ENCODE measurements around the gene INPP5A. TPM values are rescaled to one million over a fixed set of nuclear protein-coding genes. Genes with fewer than 3 reads are reported as not detected.

The INPP5A gene
- total and polyA plus RNA-seq, 10 of the 15 experiments (the other 5 are each of a cell fraction or from before 2014, with no cell fraction given): 0.52 to 15.0 (median 6.3) TPM

DNA sequence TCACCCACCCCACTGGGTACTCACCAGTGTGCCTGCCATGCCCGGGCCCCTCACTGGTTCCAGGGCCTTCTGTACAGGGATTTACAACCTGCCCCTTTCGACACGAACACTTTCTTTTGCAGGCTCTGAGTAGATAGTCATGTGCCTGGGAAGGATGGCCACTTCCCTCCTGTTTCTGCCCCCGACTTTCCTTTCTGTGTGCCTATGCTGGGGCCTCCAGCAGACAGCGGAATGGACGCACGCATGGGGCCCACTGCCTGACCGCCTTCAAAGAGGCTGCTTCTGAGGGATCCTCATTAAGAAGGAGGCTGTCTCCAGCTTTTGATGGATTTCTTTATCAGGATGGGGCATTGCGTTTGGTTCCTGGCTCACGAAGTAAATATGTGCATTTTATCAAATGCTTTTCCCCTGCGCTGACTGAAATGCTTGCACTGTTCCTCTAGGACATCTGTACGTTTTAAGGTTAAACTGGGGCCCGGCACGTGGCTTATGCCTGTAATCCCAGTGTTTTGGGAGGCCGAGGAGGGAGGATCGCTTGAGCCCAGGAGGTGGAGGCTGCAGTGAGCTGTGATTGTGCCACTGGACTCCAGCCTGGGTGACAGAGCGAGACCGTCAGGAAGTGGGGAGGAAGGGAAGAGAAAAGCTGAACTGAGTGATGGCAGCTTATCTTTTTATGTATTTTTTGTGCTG, 277.7 kb downstream of the INPP5A start:
- H3K9me3 ChIP-seq (replicated peaks; ENCODE audit: control insufficient read depth, insufficient read depth, low read length): no peaks in the 10 kb centered on the region; the same call in 2 of the 3 replicates
- no peak overlapping the region for H3K9ac ChIP-seq (ENCODE audit: control insufficient read depth, insufficient read depth, low read length)
- H3K4me2 ChIP-seq (ENCODE audit: control insufficient read depth, insufficient read depth): no peak overlapping the region
- no peak overlapping the region for H2AFZ ChIP-seq (ENCODE audit: control insufficient read depth, low read depth, low read length)
- WGBS (ENCODE audit: insufficient coverage, insufficient replicate concordance, low lambda C conversion rate, missing lambda C conversion rate): 38% methylated on average over 18 of the region's 18 CpGs
- in situ Hi-C loops (cut with MboI): no loop called here
- POLR2A ChIA-PET: no interaction called here
- no peaks in the 10 kb centered on the region for H3K4me1 ChIP-seq (ENCODE audit: control insufficient read depth, insufficient read depth, low read length)
- no peaks in the 10 kb centered on the region for H3K36me3 ChIP-seq (ENCODE audit: control insufficient read depth in 2 of 2, insufficient read depth in 2 of 2, low read length in 1 of 2)
- SMC1A ChIA-PET (ENCODE audit: uncharacterized antibody, unreplicated experiment): no interaction called here
- ATAC-seq (no peak), DNase-seq (ENCODE audit: low read depth, low spot score) (no peak), FAIRE-seq (no peak)
- H4K20me1 ChIP-seq (ENCODE audit: control insufficient read depth, insufficient read depth): no peaks in the 10 kb centered on the region
- TF ChIP-seq E2F4 (IDR thresholded peaks at IDR 0.05; ENCODE audit: low read depth, low read length) (no peak), RELA (IDR thresholded peaks at IDR 0.05; ENCODE audit: borderline replicate concordance, partially characterized antibody) (no peak), NR2C2 (IDR thresholded peaks at IDR 0.05; ENCODE audit: borderline replicate concordance, control insufficient read depth, insufficient read length, low read depth) (no peak), PML (IDR thresholded peaks at IDR 0.05; ENCODE audit: low read length) (no peak), FOS (IDR thresholded peaks at IDR 0.05; ENCODE audit: borderline replicate concordance, extremely low read depth, insufficient read length) (no peak), JUND (IDR thresholded peaks at IDR 0.05; ENCODE audit: low read depth, low read length) (no peak), BCLAF1 (IDR thresholded peaks at IDR 0.05) (no peak), CBX5 (IDR thresholded peaks at IDR 0.05; ENCODE audit: low read depth) (no peak), ZNF622 (IDR thresholded peaks at IDR 0.05) (no peak)
- intact Hi-C loops (cut with micrococcal nuclease; ENCODE audit: unreplicated experiment): no loop called here
- CTCF ChIA-PET: no interaction called here
- no peaks in the 10 kb centered on the region for H3K27me3 ChIP-seq (replicated peaks in 1 of 2; ENCODE audit: control insufficient read depth in 2 of 2, insufficient read depth in 2 of 2, low read length in 1 of 2)
- no peak overlapping the region for H3K27ac ChIP-seq (ENCODE audit: control insufficient read depth, insufficient read depth)
- RAD21 ChIA-PET (ENCODE audit: unreplicated experiment): no interaction called here
- no peak overlapping the region for H3K4me3 ChIP-seq
- BruUV-seq (replicated peaks): no TSS peak
- no peaks in the 10 kb centered on the region for H3K79me2 ChIP-seq (ENCODE audit: control insufficient read depth, insufficient read depth, low read length)

Data from GM12878 (cell line).